Measurements from ENCODE around the gene CDKAL1. TPM values are rescaled to one million over a fixed set of nuclear protein-coding genes. Genes with fewer than 3 reads are reported as not detected.

Gene CDKAL1
- total and polyA plus RNA-seq, 10 of the 15 experiments (the other 5 are each of a cell fraction or from before 2014, with no cell fraction given) = 10.7 to 26.9 (median 17.3) TPM

GRCh38 chr6:20919677-20920385, 385.6 kb downstream of the CDKAL1 start (continued):
- no peak for TF ChIP-seq ZBTB33 (IDR thresholded peaks at IDR 0.05)
- TF ChIP-seq SREBF1 (IDR thresholded peaks at IDR 0.05; ENCODE audit: low read length) = no peak
- TF ChIP-seq ZNF274 (IDR thresholded peaks at IDR 0.05; ENCODE audit: insufficient read depth, insufficient read length) = no peak
- no peak for TF ChIP-seq TARDBP (IDR thresholded peaks at IDR 0.05; ENCODE audit: borderline replicate concordance)
- TF ChIP-seq MEF2B (IDR thresholded peaks at IDR 0.05; ENCODE audit: partially characterized antibody, poor library complexity, severe bottlenecking) = no peak
- no peak for TF ChIP-seq IRF5 (IDR thresholded peaks at IDR 0.05; ENCODE audit: borderline replicate concordance)

GRCh38 chr6:20921578-20921977, 387.3 kb downstream of the CDKAL1 start:
- no TSS peak for BruUV-seq (replicated peaks)
- H3K4me1 ChIP-seq (ENCODE audit: control insufficient read depth, insufficient read depth, low read length) = peaks cover 17% of the 10 kb centered on the region
- no peak for ATAC-seq
- ChIA-PET RAD21 (ENCODE audit: unreplicated experiment) (no interaction called here), POLR2A (no interaction called here), SMC1A (ENCODE audit: uncharacterized antibody, unreplicated experiment) (no interaction called here), CTCF (no interaction called here)
- no peak for FAIRE-seq
- H3K79me2 ChIP-seq (ENCODE audit: control insufficient read depth, insufficient read depth, low read length) = no peaks in the 10 kb centered on the region
- no peaks in the 10 kb centered on the region for H3K36me3 ChIP-seq (ENCODE audit: control insufficient read depth in 2 of 2, insufficient read depth in 2 of 2, low read length in 1 of 2)
- no peak for DNase-seq (ENCODE audit: low read depth, low spot score)
- no peak overlapping the region for H3K4me3 ChIP-seq
- no peaks in the 10 kb centered on the region for H3K27me3 ChIP-seq (replicated peaks in 1 of 2; ENCODE audit: control insufficient read depth in 2 of 2, insufficient read depth in 2 of 2, low read length in 1 of 2)
- H3K9me3 ChIP-seq (replicated peaks; ENCODE audit: control insufficient read depth, insufficient read depth, low read length) = no peaks in the 10 kb centered on the region; the same call in 2 of the 3 replicates
- no peak overlapping the region for H2AFZ ChIP-seq (ENCODE audit: control insufficient read depth, low read depth, low read length)
- no peak overlapping the region for H3K9ac ChIP-seq (ENCODE audit: control insufficient read depth, insufficient read depth, low read length)
- no peak overlapping the region for H3K4me2 ChIP-seq (ENCODE audit: control insufficient read depth, insufficient read depth)
- no peak overlapping the region for H3K27ac ChIP-seq (ENCODE audit: control insufficient read depth, insufficient read depth)
- no peaks in the 10 kb centered on the region for H4K20me1 ChIP-seq (ENCODE audit: control insufficient read depth, insufficient read depth)
- WGBS (ENCODE audit: insufficient coverage, insufficient replicate concordance, low lambda C conversion rate, missing lambda C conversion rate) = 100% methylated on average over 2 of the region's 2 CpGs
- intact Hi-C loops (cut with micrococcal nuclease; ENCODE audit: unreplicated experiment) (no loop called here), in situ Hi-C loops (cut with MboI) (no loop called here)
- TF ChIP-seq CHD4 (IDR thresholded peaks at IDR 0.05) (no peak), NFXL1 (IDR thresholded peaks at IDR 0.05; ENCODE audit: borderline replicate concordance) (no peak), JUNB (IDR thresholded peaks at IDR 0.05) (no peak), ATF7 (IDR thresholded peaks at IDR 0.05; ENCODE audit: low read depth) (no peak), TAF1 (IDR thresholded peaks at IDR 0.05; ENCODE audit: borderline replicate concordance, low read depth, low read length) (no peak), ETV6 (conservative IDR thresholded peaks at IDR 0.05 in 1 of 2, IDR thresholded peaks at IDR 0.05 in 1 of 2; ENCODE audit: borderline replicate concordance in 1 of 2, low read depth in 1 of 2) (no peak), IRF5 (IDR thresholded peaks at IDR 0.05; ENCODE audit: borderline replicate concordance) (no peak), MTA3 (IDR thresholded peaks at IDR 0.05; ENCODE audit: borderline replicate concordance, low read length) (no peak), PAX5 (IDR thresholded peaks at IDR 0.05; ENCODE audit: borderline replicate concordance, low read depth, low read length) (no peak), BACH1 (IDR thresholded peaks at IDR 0.05; ENCODE audit: borderline replicate concordance) (no peak), FOS (IDR thresholded peaks at IDR 0.05; ENCODE audit: borderline replicate concordance, extremely low read depth, insufficient read length) (no peak)
